Epithelial cell of prostate (primary cell): ENCODE data around the gene MFN2.

Source experiments
- DNase-seq: peaks from one replicate; pipeline ENCODE4 v3.0.0-alpha.2; 2011; ENCODE audit warnings: low read depth, low spot score
- H3K27ac ChIP-seq: fragments of 450-650 bp; 2 replicates; pipeline ENCODE4 v1.5.1; 2017; ENCODE audit warnings: mild to moderate bottlenecking

MFN2 gene

GRCh38 chr1:11957897-11958296 is 22.3 kb upstream of the MFN2 start:
- no peak overlapping the region for H3K27ac ChIP-seq
- no peak for DNase-seq

- H3K27ac ChIP-seq, result no peak overlapping the region
- DNase-seq, result no peak
Observed at GRCh38 chr1:11960276-11960675, 20.0 kb upstream of the MFN2 start.

- DNase-seq, result no peak
- no peak overlapping the region for H3K27ac ChIP-seq
Observed at GRCh38 chr1:11960715-11961114, 19.5 kb upstream of the MFN2 start.

GRCh38 chr1:11961230-11961629 is 19.0 kb upstream of the MFN2 start:
- no peak overlapping the region for H3K27ac ChIP-seq
- no peak for DNase-seq

GRCh38 chr1:11963622-11964021 is 16.6 kb upstream of the MFN2 start:
- no peak overlapping the region for H3K27ac ChIP-seq
- DNase-seq, result no peak

GRCh38 chr1:11964656-11965055 is 15.6 kb upstream of the MFN2 start:
- no peak for DNase-seq
- H3K27ac ChIP-seq, result no peak overlapping the region

- DNase-seq, result no peak
- H3K27ac ChIP-seq, result peak overlapping the region; percentile 25
Observed at GRCh38 chr1:11967028-11967547, 13.2 kb upstream of the MFN2 start.

GRCh38 chr1:11970441-11971185 is 9.6 kb upstream of the MFN2 start:
- DNase-seq, result no peak
- no peak overlapping the region for H3K27ac ChIP-seq

GRCh38 chr1:11977625-11978024 is 2.6 kb upstream of the MFN2 start:
- no peak for DNase-seq
- no peak overlapping the region for H3K27ac ChIP-seq

GRCh38 chr1:11978301-11978700 is 1.9 kb upstream of the MFN2 start:
- DNase-seq, result no peak
- H3K27ac ChIP-seq, result no peak overlapping the region

GRCh38 chr1:11979028-11979850 is 1.0 kb upstream of the MFN2 start:
- no peak for DNase-seq
- H3K27ac ChIP-seq, result peak overlapping the region; percentile 96

GRCh38 chr1:11980676-11980972 is 380 bp downstream of the MFN2 start:
- no peak for DNase-seq
- H3K27ac ChIP-seq, result peak overlapping the region; percentile 96

GRCh38 chr1:11981378-11982009 is 1.2 kb downstream of the MFN2 start:
- H3K27ac ChIP-seq, result peak overlapping the region; percentile 96
- DNase-seq, result peak; percentile 91

GRCh38 chr1:11982010-11982392 is 1.8 kb downstream of the MFN2 start:
- H3K27ac ChIP-seq, result peak overlapping the region; percentile 96
- DNase-seq, result no peak

- H3K27ac ChIP-seq, result no peak overlapping the region
- no peak for DNase-seq
Observed at GRCh38 chr1:11984121-11984520, 3.9 kb downstream of the MFN2 start.

GRCh38 chr1:11984576-11984975 is 4.3 kb downstream of the MFN2 start:
- no peak for DNase-seq
- H3K27ac ChIP-seq, result no peak overlapping the region

- DNase-seq, result no peak
- H3K27ac ChIP-seq, result no peak overlapping the region
Observed at GRCh38 chr1:11985171-11985570, 4.9 kb downstream of the MFN2 start.

GRCh38 chr1:11985851-11986250 is 5.6 kb downstream of the MFN2 start:
- DNase-seq, result no peak
- H3K27ac ChIP-seq, result no peak overlapping the region

GRCh38 chr1:11989669-11990068 is 9.4 kb downstream of the MFN2 start:
- no peak for DNase-seq
- H3K27ac ChIP-seq, result no peak overlapping the region

- DNase-seq, result no peak
- no peak overlapping the region for H3K27ac ChIP-seq
Observed at GRCh38 chr1:11990303-11991032, 10.2 kb downstream of the MFN2 start.
